Natural killer cell (primary cell): Measurements from ENCODE around the gene CENPU. TPM values are rescaled to one million over a fixed set of nuclear protein-coding genes. Genes with fewer than 3 reads are reported as not detected.

Experiments
- ATAC-seq, 3 donors: fragments of 150-1000 bp in 2 of 3; fragments of 200-7000 bp in 1 of 3; cut with Tn5 transposase; 1 replicate in 1 of 3; 2 replicates in 2 of 3; pipeline ENCODE4 v1.10.0; 2021; ENCODE audit warnings: mild to moderate bottlenecking in 2 of 3, moderate library complexity in 2 of 3
- DNase-seq, 2 donors: peaks; one replicate each; pipeline versions ENCODE4 v3.0.0 to v3.0.0-alpha.2; 2013 to 2021; ENCODE audit warnings: mixed read lengths in 1 of 2
- H3K27ac ChIP-seq: one replicate; pipeline ENCODE4 v1.5.1; 2013; ENCODE audit warnings: mild to moderate bottlenecking, low read length
- H3K27me3 ChIP-seq: one replicate; pipeline ENCODE4 v1.6.1; 2013; ENCODE audit warnings: low read length; ENCODE audit not compliant: control insufficient read depth, insufficient read depth
- H3K36me3 ChIP-seq: one replicate; pipeline ENCODE4 v1.6.1; 2013; ENCODE audit warnings: low read length; ENCODE audit not compliant: control insufficient read depth, insufficient read depth
- H3K4me1 ChIP-seq: one replicate; pipeline ENCODE4 v1.6.1; 2013; ENCODE audit warnings: low read length; ENCODE audit not compliant: control insufficient read depth, insufficient read depth
- H3K4me3 ChIP-seq: one replicate; pipeline ENCODE4 v1.5.1; 2013; ENCODE audit warnings: low read length
- H3K9me3 ChIP-seq: one replicate; pipeline ENCODE4 v1.6.1; 2013; ENCODE audit warnings: low read length; ENCODE audit not compliant: control insufficient read depth, insufficient read depth
- H3K27ac Mint-ChIP-seq, 2 donors: one replicate each; pipeline ENCODE4 v1.8.0; 2022; ENCODE audit warnings: mild to moderate bottlenecking in 2 of 2, mixed read lengths in 2 of 2, moderate library complexity in 1 of 2
- H3K27me3 Mint-ChIP-seq, 2 donors: one replicate each; pipeline ENCODE4 v1.8.0; 2022; ENCODE audit warnings: low read depth in 2 of 2, mixed read lengths in 2 of 2
- H3K36me3 Mint-ChIP-seq: one replicate; pipeline ENCODE4 v1.8.0; 2022; ENCODE audit warnings: mixed read lengths
- H3K4me1 Mint-ChIP-seq, 2 donors: one replicate each; pipeline ENCODE4 v1.8.0; 2022; ENCODE audit warnings: mixed read lengths in 2 of 2
- H3K4me3 Mint-ChIP-seq: one replicate; pipeline ENCODE4 v1.8.0; 2022; ENCODE audit warnings: mild to moderate bottlenecking, moderate library complexity, mixed read lengths
- H3K9me3 Mint-ChIP-seq, 2 donors: one replicate each; pipeline ENCODE4 v1.8.0; 2022; ENCODE audit warnings: mixed read lengths in 2 of 2
- WGBS: methylation state at CpG from one replicate; pipeline ENCODE4 v1.1.7; 2013; ENCODE audit warnings: missing lambda C conversion rate; ENCODE audit not compliant: insufficient coverage; 5-methylcytosine and 5-hydroxymethylcytosine counted together
- intact Hi-C: fragments of 100-400 bp; cut with micrococcal nuclease; formaldehyde crosslinking; loops from one replicate; pipeline ENCODE4 v1.14.2; 2022
- total RNA-seq, 4 donors: library from RNA; stranded (reverse); fragments of 120-200 nt in 1 of 4; gene quantifications; one replicate each; pipeline versions ENCODE4 v1.2.3 to v1.2.4, GENCODE V29; 2013 to 2022
- TF ChIP-seq, protein P1 (sequence below): fragments of 200-600 bp; IDR thresholded peaks from one replicate; pipeline ENCODE4 v1.8.0; 2022; ENCODE audit warnings: antibody characterized with exemption

CENPU gene
- total RNA-seq, 3 donors from 2014 or later (not counting 1 experiment from before 2014, with no cell fraction given): 6.5 to 12.1 (median 10.3) TPM

DNA sequence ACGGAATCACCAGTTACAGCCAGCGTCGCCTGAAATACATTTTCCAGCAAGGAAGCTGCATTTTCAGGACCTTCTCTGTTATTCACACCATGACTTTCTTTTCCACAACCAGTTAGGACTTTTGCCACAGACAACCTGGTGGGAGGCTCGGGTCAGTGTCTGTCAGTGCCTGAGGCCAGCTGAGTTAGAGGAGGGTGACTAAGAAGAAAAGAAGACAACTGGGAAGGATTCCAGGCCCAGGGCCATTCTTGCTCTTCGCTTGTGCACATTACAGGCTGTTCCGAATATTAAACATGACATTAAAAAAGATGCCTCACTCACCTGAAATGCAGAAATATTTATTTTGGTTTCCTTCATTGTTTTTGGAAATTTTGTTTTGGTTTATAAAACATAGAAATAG lies 21.4 kb upstream of the CENPU start:
- no peak overlapping the region for H3K27ac ChIP-seq
- no peaks in the 10 kb centered on the region for H3K9me3 Mint-ChIP-seq
- H3K4me3 Mint-ChIP-seq: no peak overlapping the region

DNA sequence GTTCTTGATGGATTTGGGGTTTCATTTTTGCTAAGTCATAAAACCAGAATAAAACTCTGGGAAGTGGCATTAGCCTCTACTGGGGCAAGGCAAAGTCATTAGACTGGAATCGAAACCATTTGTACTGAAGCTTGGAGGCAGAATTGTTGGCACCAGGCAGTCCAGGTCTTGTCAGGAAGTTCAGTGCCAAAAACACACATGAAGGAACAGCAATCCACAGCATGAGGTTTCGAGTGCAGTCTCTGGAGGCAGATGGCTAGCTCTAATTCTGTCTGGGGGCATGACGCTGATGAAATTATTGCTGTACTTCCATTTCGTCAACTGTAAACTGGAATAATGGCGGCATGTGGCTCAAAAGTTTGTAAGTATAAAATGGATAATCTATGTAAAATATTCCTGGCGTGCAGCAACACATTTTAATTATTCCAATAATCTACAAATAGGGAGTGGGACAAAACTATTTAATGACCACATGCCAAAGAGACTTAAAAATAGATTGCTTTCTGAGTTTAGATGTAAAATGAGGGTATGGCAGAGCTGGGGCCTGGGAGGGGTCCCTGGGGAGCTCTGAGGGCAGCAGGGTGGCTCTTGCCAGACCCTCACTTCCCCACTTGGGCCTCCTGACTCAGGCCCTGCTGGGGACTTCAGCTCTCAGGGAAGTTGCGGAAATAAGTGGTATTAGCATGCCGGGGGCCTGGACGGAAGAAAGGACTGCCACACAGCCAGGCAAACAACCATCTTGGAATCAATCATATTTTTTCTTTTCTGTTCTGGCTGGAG lies 18.8 kb upstream of the CENPU start:
- Histone ChIP-seq H3K4me1 (no peaks in the 10 kb centered on the region), H3K36me3 (peaks cover 11% of the 10 kb centered on the region), H3K9me3 (no peaks in the 10 kb centered on the region), H3K27me3 (no peaks in the 10 kb centered on the region), H3K27ac (no peak overlapping the region), H3K4me3 (no peak overlapping the region)
- DNase-seq (no peak), ATAC-seq (no peak)
- 96% methylated on average over 5 of the region's 9 CpGs for WGBS
- H3K4me1 Mint-ChIP-seq: peaks cover 0 to 5% of the 10 kb centered on the region in 2 donors
- no peak overlapping the region for H3K4me3 Mint-ChIP-seq
- no peaks in the 10 kb centered on the region for H3K9me3 Mint-ChIP-seq
- intact Hi-C loops: no loop called here
- no peak overlapping the region for H3K27ac Mint-ChIP-seq
- TF ChIP-seq, protein P1, sequence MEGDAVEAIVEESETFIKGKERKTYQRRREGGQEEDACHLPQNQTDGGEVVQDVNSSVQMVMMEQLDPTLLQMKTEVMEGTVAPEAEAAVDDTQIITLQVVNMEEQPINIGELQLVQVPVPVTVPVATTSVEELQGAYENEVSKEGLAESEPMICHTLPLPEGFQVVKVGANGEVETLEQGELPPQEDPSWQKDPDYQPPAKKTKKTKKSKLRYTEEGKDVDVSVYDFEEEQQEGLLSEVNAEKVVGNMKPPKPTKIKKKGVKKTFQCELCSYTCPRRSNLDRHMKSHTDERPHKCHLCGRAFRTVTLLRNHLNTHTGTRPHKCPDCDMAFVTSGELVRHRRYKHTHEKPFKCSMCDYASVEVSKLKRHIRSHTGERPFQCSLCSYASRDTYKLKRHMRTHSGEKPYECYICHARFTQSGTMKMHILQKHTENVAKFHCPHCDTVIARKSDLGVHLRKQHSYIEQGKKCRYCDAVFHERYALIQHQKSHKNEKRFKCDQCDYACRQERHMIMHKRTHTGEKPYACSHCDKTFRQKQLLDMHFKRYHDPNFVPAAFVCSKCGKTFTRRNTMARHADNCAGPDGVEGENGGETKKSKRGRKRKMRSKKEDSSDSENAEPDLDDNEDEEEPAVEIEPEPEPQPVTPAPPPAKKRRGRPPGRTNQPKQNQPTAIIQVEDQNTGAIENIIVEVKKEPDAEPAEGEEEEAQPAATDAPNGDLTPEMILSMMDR: no peak
- H3K27me3 Mint-ChIP-seq: peaks cover 11 to 13% of the 10 kb centered on the region in 2 donors
- H3K36me3 Mint-ChIP-seq: peaks cover 16% of the 10 kb centered on the region

More for the DNA sequence above, 21.4 kb upstream of the CENPU start:
- Histone ChIP-seq H3K4me3 (no peak overlapping the region), H3K9me3 (no peaks in the 10 kb centered on the region), H3K36me3 (peaks cover 11% of the 10 kb centered on the region), H3K4me1 (no peaks in the 10 kb centered on the region), H3K27me3 (no peaks in the 10 kb centered on the region)
- 94% methylated on average over 6 of the region's 6 CpGs for WGBS
- intact Hi-C loops: no loop called here
- peaks cover 10 to 11% of the 10 kb centered on the region in 2 donors for H3K27me3 Mint-ChIP-seq
- TF ChIP-seq, protein P1: no peak
- DNase-seq (no peak), ATAC-seq (no peak)
- H3K36me3 Mint-ChIP-seq: peaks cover 22% of the 10 kb centered on the region
- H3K4me1 Mint-ChIP-seq: peaks cover 0 to 5% of the 10 kb centered on the region in 2 donors
- no peak overlapping the region for H3K27ac Mint-ChIP-seq

DNA sequence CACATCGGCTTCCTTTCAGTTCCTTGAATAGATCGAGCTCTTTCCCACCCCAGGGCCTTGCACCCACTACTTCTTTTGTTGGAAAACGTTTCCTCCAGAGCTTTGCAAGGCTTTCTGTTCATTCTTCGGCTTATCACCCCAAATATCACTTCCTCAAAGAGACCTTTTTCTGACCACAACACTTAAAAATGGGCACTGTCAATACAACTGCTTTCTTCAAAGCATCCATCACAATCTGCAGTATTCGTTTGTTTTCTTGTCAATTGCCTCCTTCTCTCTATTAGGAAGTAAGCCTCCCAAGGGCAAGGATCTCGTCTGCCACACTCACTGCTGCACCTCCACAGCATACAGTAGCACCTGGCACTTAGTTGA lies 17.7 kb upstream of the CENPU start:
- Histone ChIP-seq H3K9me3 (no peaks in the 10 kb centered on the region), H3K27me3 (no peaks in the 10 kb centered on the region), H3K4me1 (peaks cover under 1% of the 10 kb centered on the region), H3K27ac (no peak overlapping the region), H3K4me3 (no peak overlapping the region), H3K36me3 (peaks cover 5% of the 10 kb centered on the region)
- Mint-ChIP-seq H3K4me1 (peaks cover 7 to 14% of the 10 kb centered on the region in 2 donors), H3K9me3 (no peaks in the 10 kb centered on the region), H3K27me3 (peaks cover 11 to 13% of the 10 kb centered on the region in 2 donors), H3K27ac (no peak overlapping the region), H3K4me3 (no peak overlapping the region), H3K36me3 (peaks cover 7% of the 10 kb centered on the region)
- intact Hi-C loops: no loop called here
- TF ChIP-seq, protein P1: no peak
- DNase-seq (no peak), ATAC-seq (no peak)
- WGBS: 30% methylated on average over 6 of the region's 6 CpGs
